T follicular helper cell (primary cell): ENCODE data around the gene CHCHD3.

Experiments used
- DNase-seq: peaks from one replicate; pipeline ENCODE4 v3.0.0-alpha.2; 2020; ENCODE audit warnings: low read depth

The CHCHD3 gene

GRCh38 chr7:132815696-132816311 lies 266.1 kb downstream of the CHCHD3 start:
- no peak for DNase-seq

- DNase-seq, result no peak
These were observed 266.8 kb downstream of the CHCHD3 start for GRCh38 chr7:132815130-132815529.

- DNase-seq, result no peak
These were observed 271.3 kb downstream of the CHCHD3 start for GRCh38 chr7:132810561-132810960.

GRCh38 chr7:132806834-132807233 lies 275.1 kb downstream of the CHCHD3 start:
- DNase-seq, result no peak

- DNase-seq, result no peak
These were observed 276.1 kb downstream of the CHCHD3 start for GRCh38 chr7:132805766-132806165.

GRCh38 chr7:132804849-132805485 lies 276.9 kb downstream of the CHCHD3 start:
- no peak for DNase-seq

GRCh38 chr7:132800522-132800921 lies 281.4 kb downstream of the CHCHD3 start:
- no peak for DNase-seq

GRCh38 chr7:132799081-132799413 lies 282.8 kb downstream of the CHCHD3 start:
- no peak for DNase-seq

GRCh38 chr7:132797152-132797551 lies 284.7 kb downstream of the CHCHD3 start:
- DNase-seq, result no peak

- DNase-seq, result no peak
These were observed 288.4 kb downstream of the CHCHD3 start for GRCh38 chr7:132793474-132793873.

GRCh38 chr7:132791036-132791435 lies 290.9 kb downstream of the CHCHD3 start:
- DNase-seq, result no peak

GRCh38 chr7:132790104-132790503 lies 291.8 kb downstream of the CHCHD3 start:
- no peak for DNase-seq

GRCh38 chr7:132789281-132789680 lies 292.6 kb downstream of the CHCHD3 start:
- DNase-seq, result no peak

- DNase-seq, result no peak
These were observed 296.0 kb downstream of the CHCHD3 start for GRCh38 chr7:132785870-132786269.

- DNase-seq, result no peak
These were observed 297.5 kb downstream of the CHCHD3 start for GRCh38 chr7:132784406-132784805.

GRCh38 chr7:132783824-132784223 lies 298.1 kb downstream of the CHCHD3 start:
- no peak for DNase-seq

GRCh38 chr7:132782777-132783640 lies 298.9 kb downstream of the CHCHD3 start:
- DNase-seq, result no peak

GRCh38 chr7:132780822-132781221 lies 301.1 kb downstream of the CHCHD3 start:
- DNase-seq, result no peak

- no peak for DNase-seq
These were observed 302.7 kb downstream of the CHCHD3 start for GRCh38 chr7:132779164-132779563.

GRCh38 chr7:132778761-132779160 lies 303.1 kb downstream of the CHCHD3 start:
- DNase-seq, result no peak

- no peak for DNase-seq
These were observed 303.9 kb downstream of the CHCHD3 start for GRCh38 chr7:132777956-132778355.

- DNase-seq, result no peak
These were observed 304.5 kb downstream of the CHCHD3 start for GRCh38 chr7:132777414-132777813.

GRCh38 chr7:132776048-132776620 lies 305.8 kb downstream of the CHCHD3 start:
- no peak for DNase-seq
